IMR-90 (cell line): Measurements from ENCODE around the gene MRPL20. TPM values are rescaled to one million over a fixed set of nuclear protein-coding genes. Genes with fewer than 3 reads are reported as not detected.

ENCODE experiments used
- ATAC-seq: fragments of 200-7000 bp; cut with Tn5 transposase; 2 replicates; pipeline ENCODE4 v1.9.1; 2020; ENCODE audit warnings: low read depth, mild to moderate bottlenecking, moderate library complexity
- BruUV-seq: library from RNA; stranded (reverse); fragments of 400-500 nt; replicated peaks from 2 replicates; lab custom pipeline; 2021; lab: Mats Ljungman, UMichigan
- CTCF ChIA-PET: fragments of 300-600 bp; formaldehyde crosslinking; extraction: SDS; loops from one replicate; lab custom pipeline; 2021; ENCODE audit warnings: antibody characterized with exemption; lab: Yijun Ruan, JAX
- POLR2A ChIA-PET: fragments of 300-600 bp; sonication (Branson Sonifier 250); formaldehyde crosslinking; loops from one replicate; lab custom pipeline; 2022; ENCODE audit warnings: antibody characterized with exemption; ENCODE audit not compliant: unreplicated experiment; lab: Charles Lee
- DNase-seq: peaks from one replicate; pipeline ENCODE4 v3.0.0; 2013
- H2AFZ ChIP-seq: replicated peaks from 2 replicates; pipeline ENCODE3; 2013; ENCODE audit warnings: low read length, mild to moderate bottlenecking; ENCODE audit not compliant: poor library complexity
- H2AK5ac ChIP-seq: 2 replicates; pipeline ENCODE4 v1.6.1; 2013; ENCODE audit warnings: low read depth, low read length, inconsistent platforms
- H2AK9ac ChIP-seq: replicated peaks from 2 replicates; pipeline ENCODE3; 2013; ENCODE audit warnings: mild to moderate bottlenecking, low read depth, low read length, moderate library complexity; ENCODE audit not compliant: poor library complexity
- H2BK120ac ChIP-seq: 2 replicates; pipeline ENCODE4 v1.6.1; 2013; ENCODE audit warnings: low read depth, low read length, inconsistent platforms
- H2BK15ac ChIP-seq: 3 replicates; pipeline ENCODE4 v1.6.1; 2013; ENCODE audit warnings: low read depth, low read length, inconsistent platforms
- H2BK20ac ChIP-seq: 2 replicates; pipeline ENCODE4 v1.6.1; 2013; ENCODE audit warnings: low read depth, mild to moderate bottlenecking, inconsistent platforms, low read length, moderate library complexity
- H2BK5ac ChIP-seq: 2 replicates; pipeline ENCODE4 v1.6.1; 2013; ENCODE audit warnings: mild to moderate bottlenecking, low read depth, low read length, inconsistent platforms; ENCODE audit not compliant: poor library complexity, severe bottlenecking
- H3K14ac ChIP-seq: replicated peaks from 2 replicates; pipeline ENCODE4 v1.6.1; 2013; ENCODE audit warnings: low read depth, low read length, inconsistent platforms
- H3K18ac ChIP-seq: 2 replicates; pipeline ENCODE4 v1.6.1; 2013; ENCODE audit warnings: low read depth, low read length, control low read depth
- H3K23ac ChIP-seq: 2 replicates; pipeline ENCODE4 v1.6.1; 2013; ENCODE audit warnings: low read depth, low read length, inconsistent platforms
- H3K27ac ChIP-seq: 2 replicates; pipeline ENCODE4 v1.5.1; 2013; ENCODE audit warnings: mild to moderate bottlenecking, control low read depth, low read length; ENCODE audit not compliant: insufficient read depth
- H3K27me3 ChIP-seq: 2 replicates; pipeline ENCODE4 v1.6.1; 2013; ENCODE audit warnings: low read length; ENCODE audit not compliant: control insufficient read depth, insufficient read depth
- H3K36me3 ChIP-seq: 2 replicates; pipeline ENCODE4 v1.6.1; 2013; ENCODE audit warnings: low read length, mixed read lengths; ENCODE audit not compliant: control insufficient read depth, insufficient read depth
- H3K4ac ChIP-seq: 2 replicates; pipeline ENCODE4 v1.6.1; 2013; ENCODE audit warnings: low read depth, low read length, inconsistent platforms
- H3K4me1 ChIP-seq: 2 replicates; pipeline ENCODE4 v1.6.1; 2013; ENCODE audit warnings: low read length, mixed read lengths; ENCODE audit not compliant: control insufficient read depth, insufficient read depth
- H3K4me2 ChIP-seq: 2 replicates; pipeline ENCODE4 v1.6.1; 2013; ENCODE audit warnings: low read depth, mild to moderate bottlenecking, control low read depth, low read length, moderate library complexity
- H3K4me3 ChIP-seq: 2 replicates; pipeline ENCODE4 v1.5.1; 2013; ENCODE audit warnings: low read depth, mild to moderate bottlenecking, control low read depth, low read length, moderate library complexity; ENCODE audit not compliant: insufficient read depth
- H3K56ac ChIP-seq: 2 replicates; pipeline ENCODE4 v1.6.1; 2013; ENCODE audit warnings: low read length, inconsistent platforms; ENCODE audit not compliant: insufficient read depth; ENCODE audit errors: extremely low read depth
- H3K79me1 ChIP-seq, 2 experiments: 2 replicates each; pipeline ENCODE4 v1.6.1; 2013; ENCODE audit warnings: low read length in 2 of 2, inconsistent platforms in 1 of 2, low read depth in 1 of 2
- H3K9ac ChIP-seq: 2 replicates; pipeline ENCODE4 v1.6.1; 2013; ENCODE audit warnings: low read depth, low read length, control low read depth
- H3K9me1 ChIP-seq: 2 replicates; pipeline ENCODE4 v1.6.1; 2013; ENCODE audit warnings: low read length, inconsistent platforms; ENCODE audit not compliant: insufficient read depth
- H3K9me3 ChIP-seq: 2 replicates; pipeline ENCODE4 v1.6.1; 2013; ENCODE audit warnings: low read length; ENCODE audit not compliant: control insufficient read depth, insufficient read depth
- H4K20me1 ChIP-seq: 2 replicates; pipeline ENCODE4 v1.6.1; 2013; ENCODE audit warnings: low read length, inconsistent platforms; ENCODE audit not compliant: insufficient read depth
- H4K5ac ChIP-seq: 2 replicates; pipeline ENCODE4 v1.6.1; 2013; ENCODE audit warnings: mild to moderate bottlenecking, low read depth, low read length, control low read depth
- H4K8ac ChIP-seq, 2 experiments: 2 replicates each; pipeline ENCODE4 v1.6.1; 2013; ENCODE audit warnings: low read depth in 2 of 2, low read length in 2 of 2, control low read depth in 1 of 2, inconsistent platforms in 1 of 2
- H4K91ac ChIP-seq: 2 replicates; pipeline ENCODE4 v1.6.1; 2013; ENCODE audit warnings: low read depth, low read length, inconsistent platforms; ENCODE audit not compliant: insufficient read depth
- BHLHE40 ChIP-seq: fragments of 150-350 bp; IDR thresholded peaks from 2 replicates; pipeline ENCODE4 v1.6.1; 2016; ENCODE audit warnings: mild to moderate bottlenecking, low read depth, low read length
- CEBPB ChIP-seq: IDR thresholded peaks from 2 replicates; pipeline ENCODE4 v1.6.1; 2012; ENCODE audit warnings: low read depth, low read length, improper control_type of control experiment
- CHD1 ChIP-seq: IDR thresholded peaks from 2 replicates; pipeline ENCODE4 v1.6.1; 2012; ENCODE audit warnings: low read depth, low read length, improper control_type of control experiment
- CTCF ChIP-seq: conservative IDR thresholded peaks from 2 replicates; pipeline ENCODE4 v1.5.1; 2012; ENCODE audit warnings: mild to moderate bottlenecking, low read depth, low read length, improper control_type of control experiment
- ELK1 ChIP-seq: fragments of 150-350 bp; IDR thresholded peaks from 2 replicates; pipeline ENCODE4 v1.6.1; 2016; ENCODE audit warnings: low read depth, mild to moderate bottlenecking, low read length, moderate library complexity, borderline replicate concordance
- MAFK ChIP-seq: IDR thresholded peaks from 2 replicates; pipeline ENCODE4 v1.6.1; 2012; ENCODE audit warnings: low read depth, low read length, improper control_type of control experiment
- MAZ ChIP-seq: IDR thresholded peaks from 2 replicates; pipeline ENCODE4 v1.6.1; 2012; ENCODE audit warnings: low read depth, mild to moderate bottlenecking, low read length, improper control_type of control experiment, moderate library complexity, borderline replicate concordance
- MXI1 ChIP-seq: IDR thresholded peaks from 2 replicates; pipeline ENCODE4 v1.6.1; 2012; ENCODE audit warnings: low read depth, mild to moderate bottlenecking, low read length, moderate library complexity, borderline replicate concordance
- NFE2L2 ChIP-seq: fragments of 150-350 bp; IDR thresholded peaks from 2 replicates; pipeline ENCODE4 v1.6.1; 2016; ENCODE audit warnings: low read depth, mild to moderate bottlenecking, low read length
- POLR2A ChIP-seq: IDR thresholded peaks from 2 replicates; pipeline ENCODE4 v1.6.1; 2012; ENCODE audit warnings: mild to moderate bottlenecking, low read depth, low read length
- RAD21 ChIP-seq: IDR thresholded peaks from 2 replicates; pipeline ENCODE4 v1.6.1; 2012; ENCODE audit warnings: low read length, improper control_type of control experiment
- RFX5 ChIP-seq: IDR thresholded peaks from 2 replicates; pipeline ENCODE4 v1.8.0; 2012; ENCODE audit warnings: low read depth, mild to moderate bottlenecking, low read length, moderate library complexity
- SMC3 ChIP-seq: fragments of 150-350 bp; IDR thresholded peaks from 2 replicates; pipeline ENCODE4 v1.6.1; 2016; ENCODE audit warnings: low read depth, mild to moderate bottlenecking, antibody characterized with exemption, low read length, moderate library complexity
- WGBS, 2 experiments: methylation state at CpG; one replicate each; pipeline versions ENCODE4 v1.1.5 to v1.1.7; 2013; ENCODE audit warnings: missing lambda C conversion rate in 2 of 2; ENCODE audit not compliant: insufficient read length in 1 of 2; ENCODE audit errors: extremely low coverage in 2 of 2; 5-methylcytosine and 5-hydroxymethylcytosine counted together
- dilution Hi-C: fragments of 300-500 bp; cut with HindIII; formaldehyde crosslinking; loops from one replicate; pipeline ENCODE4 v1.14.3; 2018; ENCODE audit warnings: low sequenced_read_pairs; ENCODE audit not compliant: unreplicated experiment
- in situ Hi-C: fragments of 300-500 bp; cut with MboI; formaldehyde crosslinking; loops from 3 replicates; pipeline ENCODE4 v1.14.3; 2019; ENCODE audit warnings: low sequenced_read_pairs, inconsistent platforms, mixed read lengths
- intact Hi-C: fragments of 100-400 bp; cut with micrococcal nuclease; formaldehyde crosslinking; loops from 2 replicates; pipeline ENCODE4 v1.10.0; 2022
- polyA plus RNA-seq, 3 experiments: library from polyadenylated mRNA; depleted of rRNA; stranded (reverse); fragments of >200 nt; gene quantifications; 2 replicates each; pipeline ENCODE4 v1.2.3, GENCODE V29; 2012; ENCODE audit warnings: low replicate concordance in 1 of 3
- total RNA-seq: library from RNA; depleted of rRNA; stranded (reverse); fragments of >200 nt; gene quantifications from 2 replicates; pipeline ENCODE4 v1.2.3, GENCODE V29; 2012

Gene MRPL20
- total and polyA plus RNA-seq, 2 of the 4 experiments (the other 2 are of a cell fraction): 141 to 157 TPM

GRCh38 chr1:1407636-1408318, 684 bp upstream of the MRPL20 start:
- Histone ChIP-seq H3K27me3 (no peaks in the 10 kb centered on the region), H3K56ac (no peak overlapping the region), H3K14ac (0 out of 2 replicates have a peak overlapping the region, but pooled peaks have one; percentile 3), H3K36me3 (peaks cover 22% of the 10 kb centered on the region), H4K8ac (peak overlapping the region; percentile 88 to 99; a peak in 3 of 4 replicates), H3K4me3 (peak overlapping the region; percentile 90), H4K91ac (peak overlapping the region; percentile 78), H3K9me1 (no peaks in the 10 kb centered on the region), H3K4me1 (peaks cover 5% of the 10 kb centered on the region), H4K5ac (no peak overlapping the region), H2BK5ac (peak overlapping the region; percentile 44), H2BK120ac (no peak overlapping the region), H2AFZ (peak overlapping the region; percentile 97), H4K20me1 (peaks cover 18% of the 10 kb centered on the region; the same call in 1 of the 2 replicates), H3K4me2 (peak overlapping the region; percentile 91), H3K18ac (no peak overlapping the region), H2AK9ac (peak overlapping the region; percentile 86), H3K27ac (peak overlapping the region; percentile 72), H2BK20ac (no peak overlapping the region), H2AK5ac (peak overlapping the region; percentile 71; the same call in 1 of the 2 replicates), H2BK15ac (no peak overlapping the region), H3K79me1 (peaks cover 14 to 54% of the 10 kb centered on the region in 2 experiments), H3K23ac (no peak overlapping the region), H3K9me3 (peaks cover 3% of the 10 kb centered on the region; the same call in 1 of the 2 replicates), H3K4ac (peak overlapping the region; percentile 26), H3K9ac (peak overlapping the region; percentile 73)
- no TSS peak for BruUV-seq
- intact Hi-C loops: loop anchor here (5.0 kb wide), 1 partner anchor 35 kb away; no protein-coding TSS in a partner anchor
- DNase-seq (peak; percentile 47), ATAC-seq (peak; percentile 44)
- POLR2A ChIA-PET: interaction anchor here (0.7 kb wide), 1 partner anchor 32 kb away, joined by 3 read pairs; the partner anchor contains the start of gene AURKAIP1
- no CpG with 5 or more reads among the region's 41 CpGs for WGBS, 2 experiments
- in situ Hi-C loops: no loop called here
- no peak for TF ChIP-seq ELK1
- TF ChIP-seq CTCF: 0 out of 2 replicates have a peak, but pooled peaks have one; percentile 9
- no peak for TF ChIP-seq RFX5
- TF ChIP-seq MAZ: no peak
- no peak for TF ChIP-seq RAD21
- TF ChIP-seq CHD1: no peak
- no peak for TF ChIP-seq BHLHE40
- TF ChIP-seq SMC3: no peak
- no peak for TF ChIP-seq NFE2L2
- no peak for TF ChIP-seq CEBPB
- TF ChIP-seq MXI1: peak; percentile 71; the same call in 1 of the 2 replicates
- TF ChIP-seq MAFK: no peak
- TF ChIP-seq POLR2A: peak; percentile 14; the same call in 1 of the 2 replicates
- CTCF ChIA-PET: interaction anchor here (1.0 kb wide), 1 partner anchor 34 kb away, joined by 3 read pairs; no protein-coding TSS in a partner anchor
- dilution Hi-C loops: no loop called here
